ENCODE results near the gene PC. TPM values are rescaled to one million over a fixed set of nuclear protein-coding genes. Genes with fewer than 3 reads are reported as not detected.
A peak's percentile ranks its signal among the peaks of the same experiment; 100 is the strongest.

Gene PC
- polyA plus RNA-seq, 2 of the 4 experiments (the other 2 are of a cell fraction): 14.2 to 45.9 TPM

GRCh38 chr11:66937193-66937733, 20.9 kb downstream of the PC start:
- ChIA-PET POLR2A (no interaction called here), CTCF (interaction anchor here (0.5 to 1.7 kb wide), 8 partner anchors 13 to 39 kb away, joined by 3 to 5 read pairs (median 4); no protein-coding TSS in a partner anchor)
- Histone ChIP-seq H3K4me2 (peak overlapping the region; percentile 27), H3K4me3 (no peak overlapping the region), H3K4me1 (peaks cover 53% of the 10 kb centered on the region), H3K27ac (peak overlapping the region; percentile 38 to 78; a peak in 5 of 6 replicates), H3K9me3 (no peaks in the 10 kb centered on the region)
- no peak for FAIRE-seq
- no peak for DNase-seq (ENCODE audit: low read depth in 1 of 2, low spot score in 1 of 2)
- WGBS (ENCODE audit: missing lambda C conversion rate): 100% methylated on average over 1 of the region's 1 CpG
- TF ChIP-seq MAZ (IDR thresholded peaks at IDR 0.05; ENCODE audit: borderline replicate concordance, low read depth, low read length): no peak
- no peak for TF ChIP-seq BCL3 (IDR thresholded peaks at IDR 0.05)
- no peak for TF ChIP-seq POLR2AphosphoS2 (conservative IDR thresholded peaks at IDR 0.05; ENCODE audit: low read length)
- TF ChIP-seq CBX2 (IDR thresholded peaks at IDR 0.05; ENCODE audit: borderline replicate concordance, low read depth): no peak
- no peak for TF ChIP-seq HOXA7 (CRISPR knock-in tag; IDR thresholded peaks at IDR 0.05)
- no peak for TF ChIP-seq RFX5 (IDR thresholded peaks at IDR 0.05)
- no peak for TF ChIP-seq FOSL2 (IDR thresholded peaks at IDR 0.05)
- no peak for TF ChIP-seq FOSL2 (CRISPR knock-in tag; IDR thresholded peaks at IDR 0.05)
- TF ChIP-seq, protein P1, sequence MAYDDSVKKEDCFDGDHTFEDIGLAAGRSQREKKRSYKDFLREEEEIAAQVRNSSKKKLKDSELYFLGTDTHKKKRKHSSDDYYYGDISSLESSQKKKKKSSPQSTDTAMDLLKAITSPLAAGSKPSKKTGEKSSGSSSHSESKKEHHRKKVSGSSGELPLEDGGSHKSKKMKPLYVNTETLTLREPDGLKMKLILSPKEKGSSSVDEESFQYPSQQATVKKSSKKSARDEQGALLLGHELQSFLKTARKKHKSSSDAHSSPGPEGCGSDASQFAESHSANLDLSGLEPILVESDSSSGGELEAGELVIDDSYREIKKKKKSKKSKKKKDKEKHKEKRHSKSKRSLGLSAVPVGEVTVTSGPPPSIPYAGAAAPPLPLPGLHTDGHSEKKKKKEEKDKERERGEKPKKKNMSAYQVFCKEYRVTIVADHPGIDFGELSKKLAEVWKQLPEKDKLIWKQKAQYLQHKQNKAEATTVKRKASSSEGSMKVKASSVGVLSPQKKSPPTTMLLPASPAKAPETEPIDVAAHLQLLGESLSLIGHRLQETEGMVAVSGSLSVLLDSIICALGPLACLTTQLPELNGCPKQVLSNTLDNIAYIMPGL (CRISPR knock-in tag; IDR thresholded peaks at IDR 0.05; ENCODE audit: borderline replicate concordance): no peak
- TF ChIP-seq PHF8 (IDR thresholded peaks at IDR 0.05; ENCODE audit: borderline replicate concordance, low read depth): no peak
- no peak for TF ChIP-seq RNF2 (IDR thresholded peaks at IDR 0.05; ENCODE audit: borderline replicate concordance, low read depth)
- TF ChIP-seq EP300 (IDR thresholded peaks at IDR 0.05): no peak
- TF ChIP-seq, protein P2, sequence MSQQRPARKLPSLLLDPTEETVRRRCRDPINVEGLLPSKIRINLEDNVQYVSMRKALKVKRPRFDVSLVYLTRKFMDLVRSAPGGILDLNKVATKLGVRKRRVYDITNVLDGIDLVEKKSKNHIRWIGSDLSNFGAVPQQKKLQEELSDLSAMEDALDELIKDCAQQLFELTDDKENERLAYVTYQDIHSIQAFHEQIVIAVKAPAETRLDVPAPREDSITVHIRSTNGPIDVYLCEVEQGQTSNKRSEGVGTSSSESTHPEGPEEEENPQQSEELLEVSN (IDR thresholded peaks at IDR 0.05; ENCODE audit: borderline replicate concordance, low read depth): no peak
- TF ChIP-seq GATA3 (IDR thresholded peaks at IDR 0.05; ENCODE audit: borderline replicate concordance): no peak
- no peak for TF ChIP-seq FOSB (CRISPR knock-in tag; IDR thresholded peaks at IDR 0.05)
- TF ChIP-seq CHD2 (IDR thresholded peaks at IDR 0.05; ENCODE audit: low read length, partially characterized antibody): no peak
- no peak for ATAC-seq

DNA sequence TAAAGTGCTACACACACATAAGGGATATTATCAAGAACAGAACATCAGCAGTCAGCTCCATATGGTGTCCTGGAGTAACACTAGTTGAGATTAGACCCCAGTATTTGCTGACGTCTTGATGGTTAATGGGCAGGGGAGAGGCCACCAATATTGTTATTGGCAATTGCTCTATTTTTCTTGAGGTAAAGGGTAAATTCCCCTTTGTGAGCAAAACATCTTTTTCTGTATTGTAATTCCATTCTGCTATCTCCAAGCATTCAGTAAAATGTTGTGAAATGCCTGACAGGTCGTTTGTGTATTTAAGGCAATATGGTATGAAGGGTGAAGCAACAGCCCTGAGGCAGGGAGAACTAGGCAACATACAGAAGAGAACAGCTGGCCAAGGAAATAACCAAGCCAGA, 21.9 kb downstream of the PC start:
- Histone ChIP-seq H3K4me3 (no peak overlapping the region), H3K4me1 (peaks cover 58% of the 10 kb centered on the region), H3K4me2 (peak overlapping the region; percentile 27), H3K27ac (peak overlapping the region; percentile 38 to 78), H3K9me3 (no peaks in the 10 kb centered on the region)
- ATAC-seq: peak; percentile 49 to 72; a peak in 4 of 6 replicates
- ChIA-PET POLR2A (interaction anchor here (0.5 kb wide), 1 partner anchor 12 kb away, joined by 5 read pairs; no protein-coding TSS in a partner anchor), CTCF (interaction anchor here (0.8 to 1.4 kb wide), 6 partner anchors 11 to 51 kb away, joined by 3 to 5 read pairs (median 4); no protein-coding TSS in a partner anchor)
- 23% methylated on average over 2 of the region's 2 CpGs for WGBS (ENCODE audit: missing lambda C conversion rate)
- peak in 1 of 2 experiments; percentile 57 for DNase-seq (ENCODE audit: low read depth in 1 of 2, low spot score in 1 of 2)
- no peak for FAIRE-seq
- TF ChIP-seq HES2 (IDR thresholded peaks at IDR 0.05): 0 out of 2 replicates have a peak, but pooled peaks have one; percentile 17
- TF ChIP-seq, protein P1 (CRISPR knock-in tag; IDR thresholded peaks at IDR 0.05; ENCODE audit: borderline replicate concordance): no peak
- TF ChIP-seq GATA3 (IDR thresholded peaks at IDR 0.05; ENCODE audit: borderline replicate concordance): 0 out of 2 replicates have a peak, but pooled peaks have one; percentile 20
- peak; percentile 82 to 91 for TF ChIP-seq CEBPB (IDR thresholded peaks at IDR 0.05)
- TF ChIP-seq FOSL2 (IDR thresholded peaks at IDR 0.05): no peak
- TF ChIP-seq FOSL2 (CRISPR knock-in tag; IDR thresholded peaks at IDR 0.05): 0 out of 2 replicates have a peak, but pooled peaks have one; percentile 8
- no peak for TF ChIP-seq SREBF2 (IDR thresholded peaks at IDR 0.05)
